HEK293 (cell line): Measurements from ENCODE around the gene MYO7A.

Source experiments
- ATF2 ChIP-seq: fragments of 450-650 bp; formaldehyde crosslinking; IDR thresholded peaks from 2 replicates; pipeline ENCODE4 v1.5.1; 2016; ENCODE audit warnings: missing biosample characterization, missing genetic modification characterization, low read depth
- BCL11A ChIP-seq: fragments of 450-650 bp; formaldehyde crosslinking; IDR thresholded peaks from 2 replicates; pipeline ENCODE4 v1.5.1; 2016; ENCODE audit warnings: low read depth, missing biosample characterization, missing genetic modification characterization
- ZBTB17 ChIP-seq: fragments of 450-650 bp; formaldehyde crosslinking; IDR thresholded peaks from 2 replicates; pipeline ENCODE4 v1.5.1; 2016; ENCODE audit warnings: missing biosample characterization, missing genetic modification characterization
- ZEB2 ChIP-seq: fragments of 450-650 bp; formaldehyde crosslinking; IDR thresholded peaks from 2 replicates; pipeline ENCODE4 v1.5.1; 2016; ENCODE audit warnings: missing biosample characterization, missing genetic modification characterization
- ZNF311 ChIP-seq: fragments of 450-650 bp; formaldehyde crosslinking; IDR thresholded peaks from 2 replicates; pipeline ENCODE4 v1.5.1; 2017; ENCODE audit warnings: missing biosample characterization, missing genetic modification characterization, borderline replicate concordance

GRCh38 chr11:77148963-77149715, 21.1 kb downstream of the MYO7A start:
- no peak for TF ChIP-seq ZEB2
- TF ChIP-seq ATF2 (tag by site-specific recombination), result no peak
- TF ChIP-seq ZBTB17 (tag by site-specific recombination), result no peak
- no peak for TF ChIP-seq ZNF311 (tag by site-specific recombination)
- no peak for TF ChIP-seq BCL11A (tag by site-specific recombination)
